Vagina (tissue), 2 donors: Measurements from ENCODE around the gene AKAP13. TPM values are rescaled to one million over a fixed set of nuclear protein-coding genes. Genes with fewer than 3 reads are reported as not detected.

Experiments used
- DNase-seq, 2 donors: peaks; one replicate each; pipeline ENCODE4 v3.0.0-alpha.2; 2017; ENCODE audit errors: extremely low spot score in 2 of 2
- H3K27ac ChIP-seq: fragments of 200-600 bp; sonication (generic); one replicate; pipeline ENCODE4 v1.5.1; 2019
- H3K27me3 ChIP-seq: fragments of 200-600 bp; sonication (generic); one replicate; pipeline ENCODE4 v1.5.1; 2019
- H3K36me3 ChIP-seq, 2 donors: fragments of 200-600 bp; sonication (generic); one replicate each; pipeline ENCODE4 v1.5.1; 2017 to 2019
- H3K4me1 ChIP-seq: fragments of 200-600 bp; sonication (generic); one replicate; pipeline ENCODE4 v1.5.1; 2019
- H3K4me3 ChIP-seq, 2 donors: fragments of 200-600 bp; sonication (generic); 1 replicate in 1 of 2; 2 replicates in 1 of 2; pipeline ENCODE4 v1.5.1; 2016 to 2019
- H3K9me3 ChIP-seq: fragments of 200-600 bp; sonication (generic); one replicate; pipeline ENCODE4 v1.5.1; 2019
- CTCF ChIP-seq, 3 experiments: fragments of 450-650 bp in 2 of 3; fragments of 200-600 bp in 1 of 3; sonication (generic) in 1 of 3; IDR thresholded peaks; one replicate each; pipeline ENCODE4 v1.5.1; 2017 to 2019; ENCODE audit warnings: antibody characterized with exemption in 3 of 3, mild to moderate bottlenecking in 2 of 3, moderate library complexity in 2 of 3
- POLR2A ChIP-seq, 2 donors: fragments of 450-650 bp; IDR thresholded peaks; one replicate each; pipeline ENCODE4 v1.6.1; 2017; ENCODE audit warnings: antibody characterized with exemption in 2 of 2, mild to moderate bottlenecking in 2 of 2, moderate library complexity in 2 of 2
- POLR2AphosphoS5 ChIP-seq, 2 donors: sonication (generic); formaldehyde crosslinking; IDR thresholded peaks; one replicate each; pipeline ENCODE4 v1.9.0; 2017; ENCODE audit warnings: antibody characterized with exemption in 2 of 2, mild to moderate bottlenecking in 2 of 2, low read depth in 1 of 2; ENCODE audit not compliant: insufficient read depth in 1 of 2
- intact Hi-C: fragments of 100-400 bp; cut with DNase I; formaldehyde crosslinking; loops from one replicate; pipeline ENCODE4 v1.15.1; 2023
- total RNA-seq: library from RNA; depleted of rRNA; stranded (reverse); fragments of >200 nt; gene quantifications from one replicate; pipeline ENCODE4 v1.2.3, GENCODE V29; 2016

Gene AKAP13
- total RNA-seq, 1 donor from 2014 or later = 177 TPM

- no peaks in the 10 kb centered on the region for H3K4me1 ChIP-seq
- DNase-seq = no peak
- peaks cover 0 to 7% of the 10 kb centered on the region in 2 donors for H3K36me3 ChIP-seq
- no peaks in the 10 kb centered on the region for H3K9me3 ChIP-seq
- no peak for TF ChIP-seq CTCF (IDR thresholded peaks at IDR 0.05)
- TF ChIP-seq POLR2A (IDR thresholded peaks at IDR 0.05) = no peak
- no peak for TF ChIP-seq POLR2AphosphoS5 (IDR thresholded peaks at IDR 0.05; ENCODE audit: insufficient read depth in 1 of 2, low read depth in 1 of 2)
- H3K4me3 ChIP-seq = no peak overlapping the region
- intact Hi-C loops = no loop called here
- H3K27me3 ChIP-seq = no peaks in the 10 kb centered on the region
- no peak overlapping the region for H3K27ac ChIP-seq
Observed at GRCh38 chr15:85757939-85758654, 377.7 kb downstream of the AKAP13 start.

DNA sequence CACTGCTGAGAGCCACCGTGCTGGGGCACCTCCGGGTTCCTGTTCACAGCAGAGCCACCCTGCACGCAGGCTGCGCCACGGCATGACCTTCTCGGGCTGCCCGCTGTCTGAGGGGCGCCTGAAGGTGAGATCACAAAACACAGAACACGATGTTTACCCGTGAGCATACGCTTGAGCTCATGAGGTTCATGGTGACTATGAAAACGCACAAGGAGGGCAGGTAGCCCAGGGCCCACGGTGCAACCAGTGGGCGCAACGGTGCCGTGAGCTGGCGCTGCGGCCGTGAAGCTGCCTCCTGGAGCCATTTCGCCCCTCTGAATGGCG, 378.2 kb downstream of the AKAP13 start:
- no peak for DNase-seq
- Histone ChIP-seq H3K4me1 (no peaks in the 10 kb centered on the region), H3K36me3 (peaks cover 0 to 7% of the 10 kb centered on the region in 2 donors), H3K27ac (no peak overlapping the region), H3K9me3 (no peaks in the 10 kb centered on the region), H3K27me3 (no peaks in the 10 kb centered on the region), H3K4me3 (no peak overlapping the region)
- TF ChIP-seq POLR2AphosphoS5 (IDR thresholded peaks at IDR 0.05; ENCODE audit: insufficient read depth in 1 of 2, low read depth in 1 of 2) = no peak
- no peak for TF ChIP-seq CTCF (IDR thresholded peaks at IDR 0.05)
- no peak for TF ChIP-seq POLR2A (IDR thresholded peaks at IDR 0.05)
- intact Hi-C loops = no loop called here

- H3K36me3 ChIP-seq = peaks cover 0 to 7% of the 10 kb centered on the region in 2 donors
- intact Hi-C loops = no loop called here
Observed at GRCh38 chr15:85759376-85759775, 379.0 kb downstream of the AKAP13 start.

DNA sequence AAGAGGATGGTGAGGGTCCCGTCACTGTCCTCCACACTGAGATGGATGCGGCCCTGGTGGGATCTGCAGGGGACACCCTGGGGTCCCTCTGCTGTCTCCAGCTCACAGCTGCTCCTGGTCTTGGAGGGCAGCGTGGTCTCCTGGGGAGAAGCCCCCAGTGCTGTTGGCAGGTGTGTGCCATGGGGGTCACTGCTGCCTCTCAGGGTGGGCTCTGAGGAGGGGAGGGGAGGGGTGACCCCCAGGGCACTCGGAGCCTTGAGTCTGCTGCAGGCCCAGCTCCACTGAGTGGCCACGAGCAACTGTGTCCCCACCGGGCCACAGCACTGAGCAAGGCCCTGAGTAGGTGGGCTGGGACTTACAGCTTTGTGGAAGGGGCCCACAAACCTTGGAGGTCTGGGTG, 379.6 kb downstream of the AKAP13 start:
- Histone ChIP-seq H3K4me1 (peaks cover 11% of the 10 kb centered on the region), H3K27ac (no peak overlapping the region), H3K9me3 (no peaks in the 10 kb centered on the region), H3K36me3 (peaks cover 0 to 7% of the 10 kb centered on the region in 2 donors), H3K27me3 (no peaks in the 10 kb centered on the region), H3K4me3 (no peak overlapping the region)
- intact Hi-C loops = no loop called here
- DNase-seq = no peak
- no peak for TF ChIP-seq POLR2AphosphoS5 (IDR thresholded peaks at IDR 0.05; ENCODE audit: insufficient read depth in 1 of 2, low read depth in 1 of 2)
- TF ChIP-seq CTCF (IDR thresholded peaks at IDR 0.05) = no peak
- no peak for TF ChIP-seq POLR2A (IDR thresholded peaks at IDR 0.05)

More at GRCh38 chr15:85759376-85759775, 379.0 kb downstream of the AKAP13 start:
- H3K4me1 ChIP-seq = peaks cover 4% of the 10 kb centered on the region
- DNase-seq = no peak
- H3K27me3 ChIP-seq = no peaks in the 10 kb centered on the region
- H3K4me3 ChIP-seq = no peak overlapping the region
- no peaks in the 10 kb centered on the region for H3K9me3 ChIP-seq
- H3K27ac ChIP-seq = no peak overlapping the region
- TF ChIP-seq CTCF (IDR thresholded peaks at IDR 0.05) (no peak), POLR2AphosphoS5 (IDR thresholded peaks at IDR 0.05; ENCODE audit: insufficient read depth in 1 of 2, low read depth in 1 of 2) (no peak), POLR2A (IDR thresholded peaks at IDR 0.05) (no peak)
